Panc1 (cell line): ENCODE data around the gene PMP22. TPM values are rescaled to one million over a fixed set of nuclear protein-coding genes. Genes with fewer than 3 reads are reported as not detected.

Experiments
- ATAC-seq: fragments of 200-7000 bp; cut with Tn5 transposase; 2 replicates; pipeline ENCODE4 v1.9.1; 2020; ENCODE audit warnings: mild to moderate bottlenecking, moderate library complexity
- BruUV-seq: library from RNA; stranded (reverse); fragments of 400-500 nt; replicated peaks from 2 replicates; lab custom pipeline; 2021; lab: Mats Ljungman, UMichigan
- CTCF ChIA-PET: fragments of 300-600 bp; sonication (Branson Sonifier 250); formaldehyde crosslinking; loops from one replicate; lab custom pipeline; 2022; ENCODE audit warnings: antibody characterized with exemption; lab: Charles Lee
- POLR2A ChIA-PET: fragments of 300-600 bp; sonication (Branson Sonifier 250); formaldehyde crosslinking; loops from one replicate; lab custom pipeline; 2022; ENCODE audit warnings: antibody characterized with exemption; lab: Charles Lee
- DNase-seq: peaks from one replicate; pipeline ENCODE4 v3.0.0-alpha.2; 2010; ENCODE audit warnings: low read depth, low spot score
- H3K27ac ChIP-seq: 2 replicates; pipeline ENCODE4 v1.5.1; 2011; ENCODE audit warnings: mild to moderate bottlenecking, low read length, inconsistent platforms
- H3K27me3 ChIP-seq: fragments of 200-500 bp; sonication (Bioruptor generic); 2 replicates; pipeline ENCODE4 v1.6.0; 2014; ENCODE audit warnings: low read length, inconsistent platforms; ENCODE audit not compliant: control insufficient read depth, insufficient read depth
- H3K36me3 ChIP-seq: fragments of 200-500 bp; sonication (Bioruptor generic); 2 replicates; pipeline ENCODE4 v1.5.1; 2014; ENCODE audit warnings: inconsistent platforms, mild to moderate bottlenecking, low read length, moderate library complexity; ENCODE audit not compliant: control insufficient read depth, insufficient read depth
- H3K4me1 ChIP-seq: 2 replicates; pipeline ENCODE4 v1.5.1; 2011; ENCODE audit warnings: inconsistent platforms, mild to moderate bottlenecking, low read length, moderate library complexity; ENCODE audit not compliant: control insufficient read depth, insufficient read depth
- H3K4me3 ChIP-seq, 2 experiments: 2 replicates each; pipeline ENCODE4 v1.5.1; 2011 to 2012; ENCODE audit warnings: low read depth in 2 of 2, low read length in 2 of 2, mild to moderate bottlenecking in 2 of 2, inconsistent platforms in 1 of 2, moderate library complexity in 1 of 2
- H3K9me3 ChIP-seq: fragments of 200-500 bp; sonication (Bioruptor generic); 2 replicates; pipeline ENCODE4 v1.5.1; 2014; ENCODE audit warnings: low read depth, mild to moderate bottlenecking, inconsistent platforms, low read length, moderate library complexity; ENCODE audit not compliant: control insufficient read depth, insufficient read depth
- POLR2AphosphoS5 ChIP-seq: IDR thresholded peaks from 2 replicates; pipeline ENCODE4 v1.6.1; 2012; ENCODE audit warnings: mild to moderate bottlenecking, low read depth, low read length, moderate library complexity
- REST ChIP-seq, 2 experiments: IDR thresholded peaks; 2 replicates each; pipeline ENCODE4 v1.6.1; 2011 to 2012; ENCODE audit warnings: low read depth in 2 of 2, control low read depth in 1 of 2, low read length in 1 of 2, mild to moderate bottlenecking in 1 of 2, moderate library complexity in 1 of 2; ENCODE audit not compliant: insufficient read depth in 1 of 2
- SIN3A ChIP-seq: IDR thresholded peaks from 2 replicates; pipeline ENCODE4 v1.6.1; 2012; ENCODE audit warnings: low read depth, mild to moderate bottlenecking, low read length, moderate library complexity, borderline replicate concordance; ENCODE audit not compliant: insufficient read depth
- TCF7L2 ChIP-seq: IDR thresholded peaks from 2 replicates; pipeline ENCODE4 v1.6.1; 2011; ENCODE audit warnings: mild to moderate bottlenecking, low read depth, low read length, inconsistent platforms
- in situ Hi-C: cut with HindIII; loops from 2 replicates; pipeline ENCODE4 v1.10.0; 2016; ENCODE audit warnings: low sequenced_read_pairs, low pct_unique_long_range_greater_than_20kb
- intact Hi-C: fragments of 100-400 bp; cut with micrococcal nuclease; formaldehyde crosslinking; loops from one replicate; pipeline ENCODE4 v1.10.0; 2022; ENCODE audit not compliant: unreplicated experiment
- total RNA-seq: library from RNA; stranded (reverse); gene quantifications from one replicate; pipeline ENCODE4 v1.2.1, GENCODE V29; 2021; ENCODE audit not compliant: unreplicated experiment
- TF ChIP-seq, protein P1 (sequence below): fragments of 450-650 bp; IDR thresholded peaks from 2 replicates; pipeline ENCODE4 v1.5.1; 2017; ENCODE audit warnings: mild to moderate bottlenecking

PMP22 gene
- total RNA-seq, 1 experiment from 2014 or later, result 6.0 TPM

DNA sequence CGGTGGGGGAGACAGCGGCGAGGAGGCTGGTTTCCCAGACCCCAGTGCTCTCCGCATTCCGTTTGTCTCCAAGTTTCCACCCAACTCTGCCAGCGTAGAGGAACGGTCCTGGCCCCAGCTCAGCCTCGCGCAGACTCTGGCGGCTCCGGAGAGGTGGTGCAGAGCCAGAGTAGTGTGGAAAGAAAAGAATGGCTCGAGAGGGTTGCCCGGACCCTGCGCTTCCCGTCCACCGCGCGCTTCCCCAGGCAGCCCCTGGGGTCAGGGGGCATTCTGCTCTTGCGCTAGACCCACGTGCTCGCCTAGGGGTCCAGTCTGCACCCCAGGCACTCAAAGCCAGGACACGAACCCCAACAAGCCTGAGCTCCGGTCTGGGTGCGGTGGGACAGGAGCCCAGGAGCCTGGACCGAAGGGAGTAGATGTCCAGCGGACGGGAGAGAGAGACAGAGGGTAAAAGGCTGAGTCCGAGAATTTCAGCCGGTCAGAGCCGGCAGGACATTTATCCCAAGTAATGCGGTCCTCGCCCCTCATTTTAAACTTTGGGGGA is 3.8 kb downstream of the PMP22 start:
- TF ChIP-seq REST (IDR thresholded peaks at IDR 0.05; ENCODE audit: insufficient read depth in 1 of 2, low read depth in 2 of 2, low read length in 1 of 2) (no peak), SIN3A (no peak), TCF7L2 (no peak), POLR2AphosphoS5 (no peak)
- TF ChIP-seq, protein P1, sequence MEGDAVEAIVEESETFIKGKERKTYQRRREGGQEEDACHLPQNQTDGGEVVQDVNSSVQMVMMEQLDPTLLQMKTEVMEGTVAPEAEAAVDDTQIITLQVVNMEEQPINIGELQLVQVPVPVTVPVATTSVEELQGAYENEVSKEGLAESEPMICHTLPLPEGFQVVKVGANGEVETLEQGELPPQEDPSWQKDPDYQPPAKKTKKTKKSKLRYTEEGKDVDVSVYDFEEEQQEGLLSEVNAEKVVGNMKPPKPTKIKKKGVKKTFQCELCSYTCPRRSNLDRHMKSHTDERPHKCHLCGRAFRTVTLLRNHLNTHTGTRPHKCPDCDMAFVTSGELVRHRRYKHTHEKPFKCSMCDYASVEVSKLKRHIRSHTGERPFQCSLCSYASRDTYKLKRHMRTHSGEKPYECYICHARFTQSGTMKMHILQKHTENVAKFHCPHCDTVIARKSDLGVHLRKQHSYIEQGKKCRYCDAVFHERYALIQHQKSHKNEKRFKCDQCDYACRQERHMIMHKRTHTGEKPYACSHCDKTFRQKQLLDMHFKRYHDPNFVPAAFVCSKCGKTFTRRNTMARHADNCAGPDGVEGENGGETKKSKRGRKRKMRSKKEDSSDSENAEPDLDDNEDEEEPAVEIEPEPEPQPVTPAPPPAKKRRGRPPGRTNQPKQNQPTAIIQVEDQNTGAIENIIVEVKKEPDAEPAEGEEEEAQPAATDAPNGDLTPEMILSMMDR, result no peak
- no peak overlapping the region for H3K27ac ChIP-seq
- intact Hi-C loops (loop anchor here (2.0 kb wide), 1 partner anchor 241 kb away; no protein-coding TSS in a partner anchor), in situ Hi-C loops (no loop called here)
- no peaks in the 10 kb centered on the region for H3K9me3 ChIP-seq
- DNase-seq, result no peak
- BruUV-seq, result no TSS peak
- CTCF ChIA-PET, result interaction anchor here (1.0 kb wide), 1 partner anchor 242 kb away, joined by 5 read pairs; no protein-coding TSS in a partner anchor
- H3K4me3 ChIP-seq, result peak overlapping the region; percentile 56 to 68
- POLR2A ChIA-PET, result no interaction called here
- H3K36me3 ChIP-seq, result no peaks in the 10 kb centered on the region; the same call in none of the 2 replicates
- H3K4me1 ChIP-seq, result peaks cover 9% of the 10 kb centered on the region
- peaks cover 8% of the 10 kb centered on the region for H3K27me3 ChIP-seq
- ATAC-seq, result peak; percentile 81

GRCh38 chr17:15260376-15261257 is 4.5 kb downstream of the PMP22 start:
- no peak for DNase-seq
- POLR2A ChIA-PET, result no interaction called here

More at GRCh38 chr17:15260376-15261257, 4.5 kb downstream of the PMP22 start:
- no peak for TF ChIP-seq REST (IDR thresholded peaks at IDR 0.05; ENCODE audit: insufficient read depth in 1 of 2, low read depth in 2 of 2, low read length in 1 of 2)
- TF ChIP-seq, protein P1, result peak; percentile 95
- H3K27me3 ChIP-seq, result peaks cover 8% of the 10 kb centered on the region
- H3K27ac ChIP-seq, result 0 out of 2 replicates have a peak overlapping the region, but pooled peaks have one; percentile 44
- no TSS peak for BruUV-seq
- peak overlapping the region; percentile 56 to 68 for H3K4me3 ChIP-seq
- H3K36me3 ChIP-seq, result no peaks in the 10 kb centered on the region; the same call in none of the 2 replicates
- intact Hi-C loops, result loop anchor here (2.0 kb wide), 1 partner anchor 242 kb away; no protein-coding TSS in a partner anchor
- ATAC-seq, result peak; percentile 90
- H3K9me3 ChIP-seq, result no peaks in the 10 kb centered on the region
- in situ Hi-C loops, result no loop called here
- CTCF ChIA-PET, result interaction anchor here (1.0 kb wide), 1 partner anchor 242 kb away, joined by 5 read pairs; no protein-coding TSS in a partner anchor
- H3K4me1 ChIP-seq, result peaks cover 9% of the 10 kb centered on the region
